Cardiac septum (tissue), 1 donor: Measurements from ENCODE around the gene OR2J1. TPM values are rescaled to one million over a fixed set of nuclear protein-coding genes. Genes with fewer than 3 reads are reported as not detected.

Source experiments
- total RNA-seq: library from RNA; stranded (reverse); fragmentation: NEBNext Ultra II Directional; extraction: Animal tissue kit (Norgen Biotek cat#: 25700); gene quantifications from one replicate; pipeline ENCODE4 v1.2.1, GENCODE V29; 2021
- donor health status: DM: no; HTN: no; CAD: no.

OR2J1 gene
- total RNA-seq, 1 donor from 2014 or later: not detected

Other genes starting within 250 kb of the OR2J1 start
- 21.0 TPM for gene TRIM27, start 175.5 kb upstream of the OR2J1 start, total RNA-seq
- gene ZNF311, start 94.2 kb upstream of the OR2J1 start, total RNA-seq: 0.22 TPM
- gene OR2W1, start 54.3 kb upstream of the OR2J1 start, total RNA-seq: not detected
- gene OR2B3, start 12.2 kb upstream of the OR2J1 start, total RNA-seq: not detected
- gene OR2J3, start 8.6 kb downstream of the OR2J1 start, total RNA-seq: not detected
- not detected for gene OR2J2, start 71.4 kb downstream of the OR2J1 start, total RNA-seq
- gene OR14J1, start 202.2 kb downstream of the OR2J1 start, total RNA-seq: not detected